Panc1 (cell line): ENCODE data around the gene HNRNPF. TPM values are rescaled to one million over a fixed set of nuclear protein-coding genes. Genes with fewer than 3 reads are reported as not detected.

ENCODE experiments used
- ATAC-seq: fragments of 200-7000 bp; cut with Tn5 transposase; 2 replicates; pipeline ENCODE4 v1.9.1; 2020; ENCODE audit warnings: mild to moderate bottlenecking, moderate library complexity
- BruUV-seq: library from RNA; stranded (reverse); fragments of 400-500 nt; replicated peaks from 2 replicates; lab custom pipeline; 2021; lab: Mats Ljungman, UMichigan
- CTCF ChIA-PET: fragments of 300-600 bp; sonication (Branson Sonifier 250); formaldehyde crosslinking; loops from one replicate; lab custom pipeline; 2022; ENCODE audit warnings: antibody characterized with exemption; lab: Charles Lee
- POLR2A ChIA-PET: fragments of 300-600 bp; sonication (Branson Sonifier 250); formaldehyde crosslinking; loops from one replicate; lab custom pipeline; 2022; ENCODE audit warnings: antibody characterized with exemption; lab: Charles Lee
- DNase-seq: peaks from one replicate; pipeline ENCODE4 v3.0.0-alpha.2; 2010; ENCODE audit warnings: low read depth, low spot score
- H3K27ac ChIP-seq: 2 replicates; pipeline ENCODE4 v1.5.1; 2011; ENCODE audit warnings: mild to moderate bottlenecking, low read length, inconsistent platforms
- H3K27me3 ChIP-seq: fragments of 200-500 bp; sonication (Bioruptor generic); 2 replicates; pipeline ENCODE4 v1.6.0; 2014; ENCODE audit warnings: low read length, inconsistent platforms; ENCODE audit not compliant: control insufficient read depth, insufficient read depth
- H3K36me3 ChIP-seq: fragments of 200-500 bp; sonication (Bioruptor generic); 2 replicates; pipeline ENCODE4 v1.5.1; 2014; ENCODE audit warnings: inconsistent platforms, mild to moderate bottlenecking, low read length, moderate library complexity; ENCODE audit not compliant: control insufficient read depth, insufficient read depth
- H3K4me1 ChIP-seq: 2 replicates; pipeline ENCODE4 v1.5.1; 2011; ENCODE audit warnings: inconsistent platforms, mild to moderate bottlenecking, low read length, moderate library complexity; ENCODE audit not compliant: control insufficient read depth, insufficient read depth
- H3K4me3 ChIP-seq, 2 experiments: 2 replicates each; pipeline ENCODE4 v1.5.1; 2011 to 2012; ENCODE audit warnings: low read depth in 2 of 2, low read length in 2 of 2, mild to moderate bottlenecking in 2 of 2, inconsistent platforms in 1 of 2, moderate library complexity in 1 of 2
- H3K9me3 ChIP-seq: fragments of 200-500 bp; sonication (Bioruptor generic); 2 replicates; pipeline ENCODE4 v1.5.1; 2014; ENCODE audit warnings: low read depth, mild to moderate bottlenecking, inconsistent platforms, low read length, moderate library complexity; ENCODE audit not compliant: control insufficient read depth, insufficient read depth
- POLR2AphosphoS5 ChIP-seq: IDR thresholded peaks from 2 replicates; pipeline ENCODE4 v1.6.1; 2012; ENCODE audit warnings: mild to moderate bottlenecking, low read depth, low read length, moderate library complexity
- REST ChIP-seq, 2 experiments: IDR thresholded peaks; 2 replicates each; pipeline ENCODE4 v1.6.1; 2011 to 2012; ENCODE audit warnings: low read depth in 2 of 2, control low read depth in 1 of 2, low read length in 1 of 2, mild to moderate bottlenecking in 1 of 2, moderate library complexity in 1 of 2; ENCODE audit not compliant: insufficient read depth in 1 of 2
- SIN3A ChIP-seq: IDR thresholded peaks from 2 replicates; pipeline ENCODE4 v1.6.1; 2012; ENCODE audit warnings: low read depth, mild to moderate bottlenecking, low read length, moderate library complexity, borderline replicate concordance; ENCODE audit not compliant: insufficient read depth
- TCF7L2 ChIP-seq: IDR thresholded peaks from 2 replicates; pipeline ENCODE4 v1.6.1; 2011; ENCODE audit warnings: mild to moderate bottlenecking, low read depth, low read length, inconsistent platforms
- in situ Hi-C: cut with HindIII; loops from 2 replicates; pipeline ENCODE4 v1.10.0; 2016; ENCODE audit warnings: low sequenced_read_pairs, low pct_unique_long_range_greater_than_20kb
- intact Hi-C: fragments of 100-400 bp; cut with micrococcal nuclease; formaldehyde crosslinking; loops from one replicate; pipeline ENCODE4 v1.10.0; 2022; ENCODE audit not compliant: unreplicated experiment
- total RNA-seq: library from RNA; stranded (reverse); gene quantifications from one replicate; pipeline ENCODE4 v1.2.1, GENCODE V29; 2021; ENCODE audit not compliant: unreplicated experiment

HNRNPF gene
- total RNA-seq, 1 experiment from 2014 or later: 466 TPM

- no peak overlapping the region for H3K27ac ChIP-seq
- no peak for TF ChIP-seq TCF7L2
- ChIA-PET POLR2A (interaction anchor here (0.7 to 1.2 kb wide), 2 partner anchors 10 to 182 kb away, joined by 3 read pairs; no protein-coding TSS in a partner anchor), CTCF (no interaction called here)
- DNase-seq (no peak), ATAC-seq (no peak)
- in situ Hi-C loops: no loop called here
- BruUV-seq: no TSS peak
- peaks cover 11% of the 10 kb centered on the region for H3K4me1 ChIP-seq
- intact Hi-C loops: no loop called here
- peaks cover 44% of the 10 kb centered on the region for H3K36me3 ChIP-seq
- no peaks in the 10 kb centered on the region for H3K27me3 ChIP-seq
- H3K4me3 ChIP-seq: no peak overlapping the region
- H3K9me3 ChIP-seq: no peaks in the 10 kb centered on the region
Measured at GRCh38 chr10:43385412-43386004, 23.5 kb downstream of the HNRNPF start.

DNA sequence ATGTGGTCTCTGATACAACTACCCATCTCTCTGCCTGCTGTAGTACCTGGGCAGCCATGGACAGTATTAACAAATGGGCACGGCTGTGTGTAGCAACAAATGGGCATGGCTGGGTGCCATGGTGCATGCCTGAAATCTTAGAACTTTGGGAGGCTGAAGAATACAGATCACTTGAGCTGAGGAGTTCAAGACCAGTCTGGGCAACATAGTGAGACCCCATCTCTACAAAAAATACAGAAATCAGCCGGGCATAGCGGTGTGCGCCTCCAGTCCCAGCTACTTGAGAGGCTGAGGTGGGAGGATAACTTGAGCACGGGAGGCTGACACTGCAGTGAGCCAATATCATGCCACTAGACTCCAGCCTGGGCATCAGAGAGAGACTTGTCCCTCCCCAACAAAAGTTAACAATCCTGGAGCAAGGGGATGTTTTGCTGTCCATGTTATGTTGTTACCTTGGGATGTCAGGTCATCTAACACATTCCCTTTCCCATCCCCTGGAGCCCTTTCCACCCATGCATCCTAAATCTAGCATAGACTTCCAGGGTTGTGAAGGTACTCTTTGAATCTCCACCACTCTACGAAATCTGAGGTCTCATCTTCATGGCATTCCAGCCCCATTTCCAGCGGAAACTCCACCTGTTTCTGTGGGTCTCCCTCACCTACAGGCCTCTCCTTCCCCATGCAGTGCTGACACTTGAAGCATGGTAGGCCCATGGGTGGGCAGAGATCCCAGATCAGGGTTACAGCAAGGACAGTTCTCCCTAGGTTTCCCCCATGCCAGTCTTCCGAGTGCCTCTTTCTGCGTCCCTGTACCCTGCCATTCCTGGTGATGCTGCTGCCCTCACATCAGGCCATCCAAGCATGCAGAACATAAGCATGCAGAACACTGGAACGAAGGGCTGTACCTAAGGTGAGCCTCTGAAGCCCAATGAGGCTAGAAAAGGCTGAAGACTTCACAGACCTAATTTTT, 24.4 kb downstream of the HNRNPF start:
- H3K27ac ChIP-seq: no peak overlapping the region; the same call in 1 of the 2 replicates
- TF ChIP-seq SIN3A (no peak), REST (IDR thresholded peaks at IDR 0.05; ENCODE audit: insufficient read depth in 1 of 2, low read depth in 2 of 2, low read length in 1 of 2) (no peak), TCF7L2 (0 out of 2 replicates have a peak, but pooled peaks have one; percentile 16), POLR2AphosphoS5 (peak; percentile 96)
- H3K36me3 ChIP-seq: peaks cover 35% of the 10 kb centered on the region
- no peaks in the 10 kb centered on the region for H3K9me3 ChIP-seq
- ChIA-PET CTCF (no interaction called here), POLR2A (interaction anchor here (0.6 to 1.2 kb wide), 3 partner anchors 11 to 105 kb away, joined by 3 to 14 read pairs (median 5); no protein-coding TSS in a partner anchor)
- intact Hi-C loops: no loop called here
- H3K27me3 ChIP-seq: no peaks in the 10 kb centered on the region
- H3K4me1 ChIP-seq: peaks cover 9% of the 10 kb centered on the region
- ATAC-seq (peak; percentile 70), DNase-seq (no peak)
- no TSS peak for BruUV-seq
- in situ Hi-C loops: no loop called here
- H3K4me3 ChIP-seq: no peak overlapping the region

DNA sequence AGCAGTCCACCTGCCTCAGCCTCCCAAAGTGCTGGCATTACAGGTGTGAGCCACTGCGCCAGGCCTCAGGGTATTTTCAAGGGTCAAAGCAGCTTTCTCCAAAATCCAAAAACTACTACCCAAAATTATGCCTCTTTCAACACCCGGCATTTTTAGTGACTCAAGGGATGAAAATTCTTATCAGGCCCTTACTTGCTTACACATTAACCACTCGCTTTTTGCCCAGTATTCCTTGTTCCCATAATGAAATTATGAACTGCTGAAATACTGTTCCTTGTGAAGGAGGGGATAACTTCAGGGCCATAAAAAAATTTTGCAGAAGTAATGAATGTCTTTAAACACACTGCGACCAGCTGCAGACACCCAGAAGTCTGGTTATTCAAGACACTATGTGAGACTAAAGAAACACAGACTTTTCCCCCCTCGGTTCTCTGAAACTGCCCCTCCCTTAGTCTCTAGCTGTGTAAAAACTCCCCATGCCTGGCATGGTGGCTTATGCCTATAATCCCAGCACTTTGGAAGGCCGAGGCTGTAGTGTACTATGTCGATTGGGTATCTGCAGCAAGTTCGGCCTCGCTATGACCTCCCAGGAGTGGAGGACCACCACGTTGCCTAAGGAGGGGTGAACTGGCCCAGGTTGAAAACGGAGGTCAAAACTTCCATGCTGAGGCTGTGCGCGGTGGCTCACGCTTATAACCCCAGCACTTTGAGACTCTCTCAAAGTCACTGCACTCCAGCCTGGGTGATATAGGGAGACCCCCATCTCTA, 25.6 kb downstream of the HNRNPF start:
- Histone ChIP-seq H3K27me3 (no peaks in the 10 kb centered on the region), H3K9me3 (no peaks in the 10 kb centered on the region), H3K4me3 (no peak overlapping the region), H3K36me3 (peaks cover 25% of the 10 kb centered on the region), H3K4me1 (peaks cover 9% of the 10 kb centered on the region), H3K27ac (no peak overlapping the region; the same call in 1 of the 2 replicates)
- intact Hi-C loops: no loop called here
- ChIA-PET CTCF (interaction anchor here (0.6 kb wide), 1 partner anchor 78 kb away, joined by 4 read pairs; no protein-coding TSS in a partner anchor), POLR2A (no interaction called here)
- in situ Hi-C loops: no loop called here
- TF ChIP-seq SIN3A (no peak), TCF7L2 (no peak), POLR2AphosphoS5 (no peak; the same call in 1 of the 2 replicates)
- BruUV-seq: no TSS peak
- no peak for DNase-seq
- peak; percentile 51 for ATAC-seq
